T47D (cell line): Measurements from ENCODE around the gene MYORG.

Source experiments
- DNase-seq, 2 experiments: peaks; one replicate each; pipeline versions ENCODE4 v3.0.0 to v3.0.0-alpha.2; 2011 to 2012; ENCODE audit warnings: low read depth in 1 of 2, low spot score in 1 of 2
- JUND ChIP-seq: IDR thresholded peaks from 2 replicates; pipeline ENCODE4 v1.6.1; 2012; ENCODE audit warnings: low read depth
- in situ Hi-C: cut with HindIII; loops from 2 replicates; pipeline ENCODE4 v1.10.0; 2016; ENCODE audit warnings: low sequenced_read_pairs, low pct_unique_long_range_greater_than_20kb

Gene MYORG

GRCh38 chr9:34400275-34400674, 23.6 kb upstream of the MYORG start:
- in situ Hi-C loops, result no loop called here
- TF ChIP-seq JUND, result no peak
- DNase-seq, result no peak

- in situ Hi-C loops, result no loop called here
- no peak for DNase-seq
- TF ChIP-seq JUND, result no peak
Observed at GRCh38 chr9:34399729-34400128, 23.0 kb upstream of the MYORG start.

- in situ Hi-C loops, result no loop called here
- DNase-seq, result no peak
- TF ChIP-seq JUND, result no peak
Observed at GRCh38 chr9:34398875-34399274, 22.2 kb upstream of the MYORG start.

- DNase-seq, result no peak
- no peak for TF ChIP-seq JUND
Observed at GRCh38 chr9:34396276-34397214, 19.8 kb upstream of the MYORG start.

GRCh38 chr9:34392511-34392910, 15.8 kb upstream of the MYORG start:
- in situ Hi-C loops, result no loop called here
- TF ChIP-seq JUND, result no peak

More at GRCh38 chr9:34396276-34397214, 19.8 kb upstream of the MYORG start:
- in situ Hi-C loops, result no loop called here

GRCh38 chr9:34387239-34387638, 10.5 kb upstream of the MYORG start:
- in situ Hi-C loops, result no loop called here
- TF ChIP-seq JUND, result no peak
- no peak for DNase-seq

More at GRCh38 chr9:34392511-34392910, 15.8 kb upstream of the MYORG start:
- DNase-seq, result no peak

- TF ChIP-seq JUND, result no peak
- in situ Hi-C loops, result no loop called here
- no peak for DNase-seq
Observed at GRCh38 chr9:34386656-34387055, 10.0 kb upstream of the MYORG start.

GRCh38 chr9:34385561-34386230, 9.0 kb upstream of the MYORG start:
- in situ Hi-C loops, result no loop called here
- no peak for TF ChIP-seq JUND
- DNase-seq, result no peak

GRCh38 chr9:34384368-34385165, 7.9 kb upstream of the MYORG start:
- in situ Hi-C loops, result no loop called here
- TF ChIP-seq JUND, result no peak
- DNase-seq, result no peak

GRCh38 chr9:34383904-34384303, 7.2 kb upstream of the MYORG start:
- DNase-seq, result no peak
- in situ Hi-C loops, result no loop called here

GRCh38 chr9:34382879-34383278, 6.2 kb upstream of the MYORG start:
- in situ Hi-C loops, result no loop called here
- no peak for DNase-seq
- no peak for TF ChIP-seq JUND

More at GRCh38 chr9:34383904-34384303, 7.2 kb upstream of the MYORG start:
- TF ChIP-seq JUND, result no peak

GRCh38 chr9:34382054-34382453, 5.4 kb upstream of the MYORG start:
- in situ Hi-C loops, result no loop called here

More at GRCh38 chr9:34382054-34382453, 5.4 kb upstream of the MYORG start:
- DNase-seq, result no peak
- TF ChIP-seq JUND, result no peak
